SK-N-SH treated with all-trans-retinoic acid at 6 μM for 48 hours (cell line): Measurements from ENCODE around the gene NCKAP5.

Source experiments
- ATAC-seq: fragments of 200-7000 bp; cut with Tn5 transposase; 3 replicates; pipeline ENCODE4 v1.9.1; 2020; ENCODE audit warnings: mild to moderate bottlenecking, moderate library complexity
- ARNTL ChIP-seq: fragments of 450-650 bp; formaldehyde crosslinking; IDR thresholded peaks from 2 replicates; pipeline ENCODE4 v1.5.0; 2020; ENCODE audit warnings: low read depth, mild to moderate bottlenecking, moderate library complexity, borderline replicate concordance
- BACH2 ChIP-seq: fragments of 250-450 bp; sonication (Bioruptor Pico); IDR thresholded peaks from 2 replicates; pipeline ENCODE4 v1.9.0; 2021; ENCODE audit warnings: mild to moderate bottlenecking, borderline replicate concordance
- CSDC2 ChIP-seq: fragments of 250-450 bp; sonication (Bioruptor Pico); IDR thresholded peaks from 2 replicates; pipeline ENCODE4 v1.5.0; 2020; ENCODE audit warnings: mild to moderate bottlenecking, moderate library complexity
- CSRNP3 ChIP-seq: fragments of 250-450 bp; sonication (Bioruptor Pico); IDR thresholded peaks from 2 replicates; pipeline ENCODE4 v1.5.1; 2021; ENCODE audit warnings: mild to moderate bottlenecking, moderate library complexity
- GLIS3 ChIP-seq: fragments of 250-450 bp; sonication (Bioruptor Pico); IDR thresholded peaks from 2 replicates; pipeline ENCODE4 v1.5.0; 2020; ENCODE audit warnings: mild to moderate bottlenecking, moderate library complexity
- ISL1 ChIP-seq: fragments of 250-450 bp; sonication (Bioruptor Pico); IDR thresholded peaks from 2 replicates; pipeline ENCODE4 v2.1.2; 2022; ENCODE audit warnings: mild to moderate bottlenecking, moderate library complexity
- OSR1 ChIP-seq: fragments of 250-450 bp; sonication (Bioruptor Pico); IDR thresholded peaks from 2 replicates; pipeline ENCODE4 v1.8.0; 2022; ENCODE audit warnings: moderate library complexity, mild to moderate bottlenecking, inconsistent platforms
- RARB ChIP-seq: fragments of 250-450 bp; sonication (Bioruptor Pico); IDR thresholded peaks from 2 replicates; pipeline ENCODE4 v1.8.0; 2021; ENCODE audit warnings: mild to moderate bottlenecking, moderate library complexity
- TCF4 ChIP-seq: fragments of 250-450 bp; sonication (Bioruptor Pico); IDR thresholded peaks from 2 replicates; pipeline ENCODE4 v1.8.0; 2021; ENCODE audit warnings: mild to moderate bottlenecking, moderate library complexity, borderline replicate concordance
- TOX ChIP-seq: fragments of 250-450 bp; sonication (Bioruptor Pico); IDR thresholded peaks from 2 replicates; pipeline ENCODE4 v1.8.0; 2021; ENCODE audit warnings: mild to moderate bottlenecking, moderate library complexity, borderline replicate concordance
- ZC3H10 ChIP-seq: fragments of 250-450 bp; sonication (Bioruptor Pico); IDR thresholded peaks from 2 replicates; pipeline ENCODE4 v1.5.1; 2021; ENCODE audit warnings: mild to moderate bottlenecking, moderate library complexity
- ZFP3 ChIP-seq: fragments of 250-450 bp; sonication (Bioruptor Pico); IDR thresholded peaks from 2 replicates; pipeline ENCODE4 v1.5.0; 2020; ENCODE audit warnings: mild to moderate bottlenecking, moderate library complexity
- ZFP30 ChIP-seq: fragments of 450-650 bp; formaldehyde crosslinking; IDR thresholded peaks from 2 replicates; pipeline ENCODE4 v1.5.0; 2022; ENCODE audit warnings: mild to moderate bottlenecking, moderate library complexity
- ZNF70 ChIP-seq: fragments of 450-650 bp; formaldehyde crosslinking; IDR thresholded peaks from 2 replicates; pipeline ENCODE4 v1.5.0; 2020; ENCODE audit warnings: mild to moderate bottlenecking, moderate library complexity
- ZNF8 ChIP-seq: fragments of 450-650 bp; formaldehyde crosslinking; IDR thresholded peaks from 2 replicates; pipeline ENCODE4 v1.5.0; 2020; ENCODE audit warnings: mild to moderate bottlenecking, moderate library complexity
- TF ChIP-seq, protein P1 (sequence below): fragments of 250-450 bp; sonication (Bioruptor Pico); IDR thresholded peaks from 2 replicates; pipeline ENCODE4 v1.8.0; 2020; ENCODE audit warnings: mild to moderate bottlenecking, moderate library complexity, borderline replicate concordance
- TF ChIP-seq, protein P2 (sequence below): fragments of 250-450 bp; sonication (Bioruptor Pico); IDR thresholded peaks from 2 replicates; pipeline ENCODE4 v1.5.0; 2020; ENCODE audit warnings: mild to moderate bottlenecking, moderate library complexity
- TF ChIP-seq, protein P3 (sequence below): fragments of 250-450 bp; sonication (Bioruptor Pico); IDR thresholded peaks from 2 replicates; pipeline ENCODE4 v1.8.0; 2021; ENCODE audit warnings: low read depth, mild to moderate bottlenecking, moderate library complexity, borderline replicate concordance

NCKAP5 gene

DNA sequence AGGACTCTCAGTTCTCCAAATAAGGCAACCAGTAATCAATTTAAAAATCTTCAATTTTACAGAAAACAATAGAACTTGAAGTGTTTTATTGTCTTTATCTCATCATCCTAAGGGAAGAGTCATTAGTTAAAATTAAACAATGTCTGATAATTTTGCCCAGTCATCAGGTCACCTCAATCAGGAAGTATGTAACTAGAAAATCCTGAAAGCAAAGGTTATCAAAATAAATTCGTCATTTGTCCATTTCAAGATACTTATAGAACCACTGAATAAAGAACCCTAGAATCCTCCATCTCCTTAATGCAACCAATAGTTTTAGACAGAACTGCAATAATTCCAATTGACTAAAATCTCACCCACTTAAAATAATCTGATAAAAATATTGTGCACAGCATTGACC, 115.2 kb downstream of the NCKAP5 start:
- TF ChIP-seq, protein P1, sequence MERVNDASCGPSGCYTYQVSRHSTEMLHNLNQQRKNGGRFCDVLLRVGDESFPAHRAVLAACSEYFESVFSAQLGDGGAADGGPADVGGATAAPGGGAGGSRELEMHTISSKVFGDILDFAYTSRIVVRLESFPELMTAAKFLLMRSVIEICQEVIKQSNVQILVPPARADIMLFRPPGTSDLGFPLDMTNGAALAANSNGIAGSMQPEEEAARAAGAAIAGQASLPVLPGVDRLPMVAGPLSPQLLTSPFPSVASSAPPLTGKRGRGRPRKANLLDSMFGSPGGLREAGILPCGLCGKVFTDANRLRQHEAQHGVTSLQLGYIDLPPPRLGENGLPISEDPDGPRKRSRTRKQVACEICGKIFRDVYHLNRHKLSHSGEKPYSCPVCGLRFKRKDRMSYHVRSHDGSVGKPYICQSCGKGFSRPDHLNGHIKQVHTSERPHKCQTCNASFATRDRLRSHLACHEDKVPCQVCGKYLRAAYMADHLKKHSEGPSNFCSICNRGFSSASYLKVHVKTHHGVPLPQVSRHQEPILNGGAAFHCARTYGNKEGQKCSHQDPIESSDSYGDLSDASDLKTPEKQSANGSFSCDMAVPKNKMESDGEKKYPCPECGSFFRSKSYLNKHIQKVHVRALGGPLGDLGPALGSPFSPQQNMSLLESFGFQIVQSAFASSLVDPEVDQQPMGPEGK (CRISPR knock-in tag): no peak
- no peak for TF ChIP-seq ISL1 (CRISPR knock-in tag)
- no peak for TF ChIP-seq BACH2 (CRISPR knock-in tag)
- TF ChIP-seq ZFP30 (CRISPR knock-in tag): no peak
- TF ChIP-seq CSRNP3 (CRISPR knock-in tag): no peak
- no peak for TF ChIP-seq CSDC2
- TF ChIP-seq TOX (CRISPR knock-in tag): no peak
- TF ChIP-seq RARB (CRISPR knock-in tag): no peak
- TF ChIP-seq ZC3H10 (CRISPR knock-in tag): no peak
- TF ChIP-seq ZNF8 (CRISPR knock-in tag): no peak
- TF ChIP-seq ZFP3 (CRISPR knock-in tag): no peak
- TF ChIP-seq TCF4 (CRISPR knock-in tag): no peak
- no peak for TF ChIP-seq ARNTL
- no peak for TF ChIP-seq ZNF70 (CRISPR knock-in tag)
- no peak for TF ChIP-seq OSR1 (CRISPR knock-in tag)
- TF ChIP-seq, protein P2, sequence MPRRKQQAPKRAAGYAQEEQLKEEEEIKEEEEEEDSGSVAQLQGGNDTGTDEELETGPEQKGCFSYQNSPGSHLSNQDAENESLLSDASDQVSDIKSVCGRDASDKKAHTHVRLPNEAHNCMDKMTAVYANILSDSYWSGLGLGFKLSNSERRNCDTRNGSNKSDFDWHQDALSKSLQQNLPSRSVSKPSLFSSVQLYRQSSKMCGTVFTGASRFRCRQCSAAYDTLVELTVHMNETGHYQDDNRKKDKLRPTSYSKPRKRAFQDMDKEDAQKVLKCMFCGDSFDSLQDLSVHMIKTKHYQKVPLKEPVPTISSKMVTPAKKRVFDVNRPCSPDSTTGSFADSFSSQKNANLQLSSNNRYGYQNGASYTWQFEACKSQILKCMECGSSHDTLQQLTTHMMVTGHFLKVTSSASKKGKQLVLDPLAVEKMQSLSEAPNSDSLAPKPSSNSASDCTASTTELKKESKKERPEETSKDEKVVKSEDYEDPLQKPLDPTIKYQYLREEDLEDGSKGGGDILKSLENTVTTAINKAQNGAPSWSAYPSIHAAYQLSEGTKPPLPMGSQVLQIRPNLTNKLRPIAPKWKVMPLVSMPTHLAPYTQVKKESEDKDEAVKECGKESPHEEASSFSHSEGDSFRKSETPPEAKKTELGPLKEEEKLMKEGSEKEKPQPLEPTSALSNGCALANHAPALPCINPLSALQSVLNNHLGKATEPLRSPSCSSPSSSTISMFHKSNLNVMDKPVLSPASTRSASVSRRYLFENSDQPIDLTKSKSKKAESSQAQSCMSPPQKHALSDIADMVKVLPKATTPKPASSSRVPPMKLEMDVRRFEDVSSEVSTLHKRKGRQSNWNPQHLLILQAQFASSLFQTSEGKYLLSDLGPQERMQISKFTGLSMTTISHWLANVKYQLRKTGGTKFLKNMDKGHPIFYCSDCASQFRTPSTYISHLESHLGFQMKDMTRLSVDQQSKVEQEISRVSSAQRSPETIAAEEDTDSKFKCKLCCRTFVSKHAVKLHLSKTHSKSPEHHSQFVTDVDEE: no peak
- ATAC-seq: no peak

GRCh38 chr2:133452583-133452982, 115.7 kb downstream of the NCKAP5 start:
- TF ChIP-seq TOX (CRISPR knock-in tag) (no peak), CSRNP3 (CRISPR knock-in tag) (no peak), BACH2 (CRISPR knock-in tag) (no peak), ZFP3 (CRISPR knock-in tag) (no peak), GLIS3 (CRISPR knock-in tag) (no peak), ZC3H10 (CRISPR knock-in tag) (no peak), ZNF70 (CRISPR knock-in tag) (no peak)
- TF ChIP-seq, protein P2: no peak
- TF ChIP-seq, protein P3, sequence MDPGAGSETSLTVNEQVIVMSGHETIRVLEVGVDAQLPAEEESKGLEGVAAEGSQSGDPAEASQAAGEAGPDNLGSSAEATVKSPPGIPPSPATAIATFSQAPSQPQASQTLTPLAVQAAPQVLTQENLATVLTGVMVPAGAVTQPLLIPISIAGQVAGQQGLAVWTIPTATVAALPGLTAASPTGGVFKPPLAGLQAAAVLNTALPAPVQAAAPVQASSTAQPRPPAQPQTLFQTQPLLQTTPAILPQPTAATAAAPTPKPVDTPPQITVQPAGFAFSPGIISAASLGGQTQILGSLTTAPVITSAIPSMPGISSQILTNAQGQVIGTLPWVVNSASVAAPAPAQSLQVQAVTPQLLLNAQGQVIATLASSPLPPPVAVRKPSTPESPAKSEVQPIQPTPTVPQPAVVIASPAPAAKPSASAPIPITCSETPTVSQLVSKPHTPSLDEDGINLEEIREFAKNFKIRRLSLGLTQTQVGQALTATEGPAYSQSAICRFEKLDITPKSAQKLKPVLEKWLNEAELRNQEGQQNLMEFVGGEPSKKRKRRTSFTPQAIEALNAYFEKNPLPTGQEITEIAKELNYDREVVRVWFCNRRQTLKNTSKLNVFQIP (CRISPR knock-in tag): no peak
- TF ChIP-seq, all 23 proteins: peak for 0
- ATAC-seq: no peak
